ENCODE results near the gene M1AP.
"Not testable (repeated sequence)": the region's sequence is repeated elsewhere in the genome, so short reads cannot be mapped to it uniquely, and the experiment has no call there.

Gene M1AP

DNA sequence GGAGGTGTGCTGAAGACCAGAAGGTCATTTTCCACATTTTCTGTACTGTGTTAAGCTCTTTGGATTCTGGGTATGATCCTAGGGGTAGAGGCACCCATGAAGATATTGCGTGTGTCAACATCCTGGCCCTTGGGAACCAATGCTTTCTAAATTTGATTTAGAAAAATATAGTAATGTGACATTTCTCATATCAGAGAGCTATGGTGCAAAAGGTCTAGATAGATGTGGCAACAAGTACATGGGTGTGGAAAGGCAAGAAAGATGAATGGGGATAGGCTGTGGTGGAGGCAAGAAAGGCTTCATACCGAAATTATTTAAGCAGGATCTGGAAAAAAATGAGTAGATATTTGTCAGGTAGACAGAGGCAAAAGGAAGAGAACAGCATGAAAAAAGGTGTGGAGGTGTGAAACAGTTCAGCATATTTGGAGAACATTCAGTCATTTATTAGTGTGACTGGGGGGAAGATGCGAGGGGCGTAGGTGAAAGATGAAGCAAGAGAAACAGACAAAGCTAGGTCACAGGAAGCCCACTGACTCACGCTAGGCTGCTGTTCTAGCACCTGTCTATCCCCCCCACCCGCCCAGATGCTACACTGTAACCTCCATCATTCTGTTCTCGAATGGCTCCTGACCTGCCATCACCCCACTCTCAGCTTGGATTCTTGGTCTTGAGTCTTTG is 81.9 kb downstream of the M1AP start:
- TF ChIP-seq, protein P1, sequence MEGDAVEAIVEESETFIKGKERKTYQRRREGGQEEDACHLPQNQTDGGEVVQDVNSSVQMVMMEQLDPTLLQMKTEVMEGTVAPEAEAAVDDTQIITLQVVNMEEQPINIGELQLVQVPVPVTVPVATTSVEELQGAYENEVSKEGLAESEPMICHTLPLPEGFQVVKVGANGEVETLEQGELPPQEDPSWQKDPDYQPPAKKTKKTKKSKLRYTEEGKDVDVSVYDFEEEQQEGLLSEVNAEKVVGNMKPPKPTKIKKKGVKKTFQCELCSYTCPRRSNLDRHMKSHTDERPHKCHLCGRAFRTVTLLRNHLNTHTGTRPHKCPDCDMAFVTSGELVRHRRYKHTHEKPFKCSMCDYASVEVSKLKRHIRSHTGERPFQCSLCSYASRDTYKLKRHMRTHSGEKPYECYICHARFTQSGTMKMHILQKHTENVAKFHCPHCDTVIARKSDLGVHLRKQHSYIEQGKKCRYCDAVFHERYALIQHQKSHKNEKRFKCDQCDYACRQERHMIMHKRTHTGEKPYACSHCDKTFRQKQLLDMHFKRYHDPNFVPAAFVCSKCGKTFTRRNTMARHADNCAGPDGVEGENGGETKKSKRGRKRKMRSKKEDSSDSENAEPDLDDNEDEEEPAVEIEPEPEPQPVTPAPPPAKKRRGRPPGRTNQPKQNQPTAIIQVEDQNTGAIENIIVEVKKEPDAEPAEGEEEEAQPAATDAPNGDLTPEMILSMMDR (IDR thresholded peaks at IDR 0.05; ENCODE audit: low read depth, low read length), result no peak

DNA sequence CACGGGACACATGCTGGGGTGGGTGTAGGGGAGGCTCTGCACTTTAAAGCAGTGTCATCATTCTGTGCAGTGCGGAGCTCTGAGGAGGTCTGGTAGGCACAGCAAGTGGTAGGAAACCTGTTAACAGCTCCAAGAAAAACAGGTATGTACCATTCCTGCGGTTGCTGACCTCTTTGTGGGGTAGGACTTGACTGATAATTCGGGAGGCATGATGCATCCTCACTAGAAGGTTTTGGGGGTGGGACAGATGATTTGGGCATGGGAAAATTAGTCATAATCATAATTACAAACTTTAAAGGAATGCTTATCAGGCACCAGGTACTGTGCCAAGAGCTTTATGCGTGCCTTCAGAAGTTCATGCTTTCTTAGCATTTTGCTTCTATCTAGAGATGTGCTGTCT is 83.9 kb downstream of the M1AP start:
- DNase-seq (ENCODE audit: extremely low read depth, low read depth), result no peak
- TF ChIP-seq, protein P1 (IDR thresholded peaks at IDR 0.05; ENCODE audit: low read depth, low read length), result no peak

More for the DNA sequence above, 81.9 kb downstream of the M1AP start:
- no peak for DNase-seq (ENCODE audit: extremely low read depth, low read depth)

DNA sequence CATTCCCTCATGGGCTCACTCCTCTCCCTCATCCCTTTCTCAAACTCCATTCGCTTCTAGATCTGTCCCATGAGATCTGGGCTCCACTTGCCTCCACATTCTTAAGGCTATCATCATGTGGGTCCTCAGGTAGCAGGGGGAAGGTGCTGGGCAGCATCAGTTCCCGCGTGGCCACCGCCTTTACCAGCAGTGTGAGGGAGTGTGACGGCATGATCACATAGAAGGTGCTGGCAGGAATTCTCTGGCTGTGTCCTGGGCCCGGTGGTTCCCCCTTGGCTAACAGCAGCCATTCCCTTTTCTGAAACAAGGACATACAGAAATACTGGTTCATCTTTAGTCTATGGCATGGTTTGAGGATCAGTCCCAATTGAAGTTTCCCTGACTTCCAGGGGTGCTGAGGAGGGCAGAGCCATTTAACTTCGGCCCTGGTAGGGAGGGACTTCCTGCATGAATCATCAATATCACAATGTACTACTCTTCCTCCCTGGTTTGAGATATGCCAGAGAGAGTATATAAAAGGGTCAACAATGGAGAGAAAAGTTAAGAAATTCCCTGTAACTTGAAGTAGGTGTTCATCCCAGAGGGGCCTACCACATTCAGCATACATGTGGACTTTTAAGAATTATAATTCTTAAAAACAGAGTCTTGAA is 85.9 kb downstream of the M1AP start:
- no peak for DNase-seq (ENCODE audit: extremely low read depth, low read depth)
- TF ChIP-seq, protein P1 (IDR thresholded peaks at IDR 0.05; ENCODE audit: low read depth, low read length), result no peak

DNA sequence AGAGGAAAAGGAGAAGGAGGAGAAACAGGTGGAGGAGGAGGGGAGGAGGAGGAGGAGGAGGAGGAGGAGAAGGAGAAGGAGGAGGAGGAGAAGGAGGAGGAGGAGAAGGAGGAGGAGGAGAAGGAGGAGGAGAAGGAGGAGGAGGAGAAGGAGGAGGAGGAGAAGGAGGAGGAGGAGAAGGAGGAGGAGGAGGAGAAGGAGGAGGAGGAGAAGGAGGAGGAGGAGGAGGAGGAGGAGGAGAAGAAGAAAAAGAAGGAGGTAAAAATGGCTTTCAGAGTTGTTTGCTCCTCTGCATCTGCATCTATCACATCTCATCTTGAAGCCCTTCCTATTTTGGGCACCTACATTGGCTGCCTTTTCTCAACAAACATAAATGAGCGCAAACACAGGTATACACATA is 87.1 kb downstream of the M1AP start:
- not testable (repeated sequence) for DNase-seq (ENCODE audit: extremely low read depth, low read depth)

DNA sequence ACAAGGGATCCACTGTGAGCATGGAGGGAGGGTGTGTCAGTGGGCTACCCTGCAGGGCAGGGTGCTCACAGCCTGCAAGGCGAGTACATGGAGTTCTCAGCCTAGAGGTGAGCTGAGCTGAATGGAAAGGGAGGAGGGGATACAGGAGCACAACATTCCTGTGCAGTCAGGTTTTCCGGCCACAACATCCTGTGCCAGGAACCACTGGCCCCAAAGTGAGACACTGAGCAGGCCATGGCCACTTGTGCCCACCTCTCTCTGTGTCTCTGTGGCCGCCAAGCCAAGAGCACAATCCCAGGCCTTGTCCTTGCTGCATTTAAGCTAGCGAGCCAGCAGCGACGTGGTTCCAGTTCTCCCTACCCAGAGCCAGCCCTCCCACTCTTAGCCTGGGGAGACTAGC is 87.5 kb downstream of the M1AP start:
- no peak for DNase-seq (ENCODE audit: extremely low read depth, low read depth)
- TF ChIP-seq, protein P1 (IDR thresholded peaks at IDR 0.05; ENCODE audit: low read depth, low read length), result no peak

DNA sequence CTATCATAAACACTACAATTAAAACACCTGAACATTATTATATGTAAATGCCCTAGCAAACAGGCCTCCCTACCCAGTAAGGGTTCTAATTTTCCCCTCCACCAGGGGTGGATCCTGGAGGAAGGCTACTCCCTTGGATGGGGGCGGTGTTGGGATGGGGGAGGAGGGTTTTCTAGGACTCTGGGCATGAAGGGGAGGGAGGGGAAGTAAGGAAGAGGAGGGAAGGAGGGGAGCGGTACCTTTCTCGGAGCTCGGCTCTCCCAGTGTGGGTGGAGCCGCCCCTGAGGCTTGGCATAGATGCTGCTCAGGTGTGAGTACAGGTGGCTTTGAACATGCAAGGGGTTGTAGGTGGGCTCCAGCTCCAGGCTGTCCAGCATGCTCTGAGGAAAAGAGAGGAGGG is 88.2 kb downstream of the M1AP start:
- DNase-seq (ENCODE audit: extremely low read depth, low read depth), result no peak
- TF ChIP-seq, protein P1 (IDR thresholded peaks at IDR 0.05; ENCODE audit: low read depth, low read length), result no peak

DNA sequence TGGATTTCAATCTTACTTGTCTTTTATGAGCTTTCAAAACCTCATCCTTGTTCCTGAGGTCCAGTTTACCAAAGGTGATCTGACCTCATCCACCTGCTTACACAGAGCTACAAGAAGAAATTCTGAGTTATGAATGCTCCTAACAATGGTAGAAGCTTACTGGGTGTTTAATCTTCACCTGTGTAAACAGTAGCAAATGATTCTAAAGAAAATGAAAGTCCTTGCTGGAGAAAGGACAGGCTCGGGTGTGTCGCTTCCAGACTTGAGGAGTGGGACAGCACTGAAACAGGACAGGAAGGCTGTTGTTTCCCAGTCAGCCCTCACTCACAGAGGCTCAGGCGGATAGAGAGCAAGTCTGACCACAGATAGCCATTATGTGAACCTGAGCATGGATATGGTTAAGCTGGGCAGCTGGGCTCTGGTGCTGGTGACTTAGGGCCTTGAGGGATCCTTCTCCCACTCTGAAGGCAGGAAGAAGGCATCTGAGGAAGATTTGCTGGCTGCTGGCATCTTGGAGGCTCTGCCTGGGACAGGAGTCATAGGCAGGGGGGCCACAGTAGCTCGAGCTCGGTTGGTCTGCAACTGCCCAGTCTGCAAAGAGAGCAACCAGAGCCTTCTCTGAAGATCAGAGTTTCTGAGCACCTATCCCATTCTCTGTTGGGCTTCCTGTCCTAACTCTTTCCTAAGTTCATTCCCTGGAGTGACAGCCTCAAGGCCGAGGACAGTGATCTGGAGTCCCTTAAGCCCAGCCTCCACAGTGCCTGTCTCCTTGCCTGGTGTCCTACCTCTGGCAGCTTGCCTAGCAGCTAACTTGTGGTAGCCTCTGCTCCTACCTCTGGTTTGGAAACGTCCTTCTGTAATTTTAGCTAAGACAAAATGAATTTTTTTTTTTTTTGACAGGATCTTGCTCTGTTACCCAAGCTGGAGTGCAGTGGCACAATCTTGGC is 89.6 kb downstream of the M1AP start:
- TF ChIP-seq, protein P1 (IDR thresholded peaks at IDR 0.05; ENCODE audit: low read depth, low read length), result no peak
- no peak for DNase-seq (ENCODE audit: extremely low read depth, low read depth)

Data from AG09319 (cell line).